Neural progenitor cell (in vitro differentiated cells): ENCODE measurements around the gene CREB5.

Experiments used
- CTCF ChIP-seq: fragments of 200-600 bp; sonication (generic); IDR thresholded peaks from 2 replicates; pipeline ENCODE4 v1.5.1; 2017; ENCODE audit warnings: antibody characterized with exemption, mild to moderate bottlenecking
- EZH2 ChIP-seq: fragments of 200-600 bp; sonication (generic); IDR thresholded peaks from 2 replicates; pipeline ENCODE4 v1.6.1; 2017; ENCODE audit warnings: antibody characterized with exemption, mild to moderate bottlenecking, moderate library complexity
- EZH2phosphoT487 ChIP-seq: fragments of 200-600 bp; sonication (generic); IDR thresholded peaks from 2 replicates; pipeline ENCODE4 v1.6.1; 2017; ENCODE audit warnings: antibody characterized with exemption

- TF ChIP-seq EZH2 = no peak
- TF ChIP-seq CTCF = no peak
- no peak for TF ChIP-seq EZH2phosphoT487
These were observed 364.3 kb downstream of the CREB5 start for GRCh38 chr7:28776463-28777157.
